ENCODE data around the gene CPN2. TPM values are rescaled to one million over a fixed set of nuclear protein-coding genes. Genes with fewer than 3 reads are reported as not detected.

Gene CPN2
- total RNA-seq, 4 donors from 2014 or later, result not detected

DNA sequence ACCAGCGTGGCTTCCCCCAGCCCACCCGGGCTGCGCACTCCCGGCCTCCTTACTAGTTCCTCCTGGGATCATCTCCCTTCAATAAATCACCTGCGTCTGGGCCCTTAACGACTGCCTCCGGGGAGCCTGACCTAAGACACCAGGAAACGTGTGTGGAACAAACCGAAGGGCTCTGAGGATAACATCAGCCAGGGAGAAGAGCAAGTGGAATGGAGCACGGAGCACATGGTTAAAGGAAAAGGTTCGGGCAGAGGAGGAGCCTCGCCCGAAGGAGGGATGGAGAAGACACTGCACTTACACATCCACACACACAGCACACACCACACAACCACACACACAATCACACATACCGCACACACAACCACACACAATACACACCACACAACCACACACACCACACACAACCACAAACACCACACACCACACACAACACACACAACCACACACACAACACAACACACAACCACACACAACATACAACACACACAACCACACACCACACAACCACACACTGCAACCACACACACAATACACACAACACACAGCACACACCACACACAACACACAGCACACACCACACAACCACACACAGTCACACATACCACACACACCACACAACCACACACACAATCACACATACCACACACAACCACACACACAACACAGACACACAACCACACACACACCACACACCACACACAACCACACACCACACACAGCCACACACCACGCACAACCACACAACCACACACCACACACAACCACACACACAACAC is 24.7 kb downstream of the CPN2 start:
- H3K4me1 ChIP-seq, result peaks cover 0 to 11% (median 0%) of the 10 kb centered on the region in 4 donors
- TF ChIP-seq, protein P1, sequence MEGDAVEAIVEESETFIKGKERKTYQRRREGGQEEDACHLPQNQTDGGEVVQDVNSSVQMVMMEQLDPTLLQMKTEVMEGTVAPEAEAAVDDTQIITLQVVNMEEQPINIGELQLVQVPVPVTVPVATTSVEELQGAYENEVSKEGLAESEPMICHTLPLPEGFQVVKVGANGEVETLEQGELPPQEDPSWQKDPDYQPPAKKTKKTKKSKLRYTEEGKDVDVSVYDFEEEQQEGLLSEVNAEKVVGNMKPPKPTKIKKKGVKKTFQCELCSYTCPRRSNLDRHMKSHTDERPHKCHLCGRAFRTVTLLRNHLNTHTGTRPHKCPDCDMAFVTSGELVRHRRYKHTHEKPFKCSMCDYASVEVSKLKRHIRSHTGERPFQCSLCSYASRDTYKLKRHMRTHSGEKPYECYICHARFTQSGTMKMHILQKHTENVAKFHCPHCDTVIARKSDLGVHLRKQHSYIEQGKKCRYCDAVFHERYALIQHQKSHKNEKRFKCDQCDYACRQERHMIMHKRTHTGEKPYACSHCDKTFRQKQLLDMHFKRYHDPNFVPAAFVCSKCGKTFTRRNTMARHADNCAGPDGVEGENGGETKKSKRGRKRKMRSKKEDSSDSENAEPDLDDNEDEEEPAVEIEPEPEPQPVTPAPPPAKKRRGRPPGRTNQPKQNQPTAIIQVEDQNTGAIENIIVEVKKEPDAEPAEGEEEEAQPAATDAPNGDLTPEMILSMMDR (IDR thresholded peaks at IDR 0.05), result no peak
- TF ChIP-seq POLR2A (IDR thresholded peaks at IDR 0.05), result no peak
- DNase-seq, result no peak
- H3K4me3 ChIP-seq, result no peak overlapping the region
- H3K27ac ChIP-seq, result no peak overlapping the region
- H3K36me3 ChIP-seq, result no peaks in the 10 kb centered on the region
- no peaks in the 10 kb centered on the region for H3K9me3 ChIP-seq
- H3K27me3 ChIP-seq, result no peaks in the 10 kb centered on the region

DNA sequence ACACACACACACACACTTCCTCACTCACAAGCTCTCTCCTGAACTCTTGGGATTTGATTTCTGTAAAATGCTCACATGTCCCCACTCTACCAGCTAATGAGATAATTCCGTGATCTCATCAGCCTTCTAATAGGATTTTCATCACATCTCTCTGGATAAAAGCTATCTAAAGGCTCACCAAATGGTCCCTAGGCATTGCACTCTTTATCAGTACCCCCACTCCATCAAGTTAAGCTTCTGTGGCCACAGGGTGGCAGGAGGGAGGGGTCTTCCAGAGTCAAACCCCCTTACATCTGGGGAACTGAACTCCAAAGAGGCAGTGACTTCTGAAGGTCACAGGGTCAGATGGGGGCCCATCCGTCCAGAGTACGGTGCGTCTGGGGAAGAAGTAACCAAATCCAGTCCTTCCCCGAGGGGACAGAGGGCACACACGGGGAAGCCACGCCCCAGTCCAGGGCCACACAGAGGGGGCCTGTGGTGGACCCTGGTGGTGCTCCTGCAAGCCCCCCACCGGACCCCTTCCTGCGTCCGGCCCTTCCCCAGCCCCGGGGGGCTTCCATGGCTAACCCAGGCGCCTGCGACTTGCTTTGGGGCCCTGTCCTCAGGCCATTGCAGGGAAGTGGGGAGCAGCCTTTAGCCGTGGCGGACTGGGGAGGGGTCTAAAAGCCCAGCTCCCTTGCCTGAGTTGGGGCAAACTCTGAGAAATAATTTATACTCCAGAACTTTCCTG is 25.5 kb downstream of the CPN2 start:
- Histone ChIP-seq H3K9me3 (no peaks in the 10 kb centered on the region), H3K27me3 (no peaks in the 10 kb centered on the region), H3K4me3 (no peak overlapping the region), H3K36me3 (no peaks in the 10 kb centered on the region), H3K27ac (no peak overlapping the region), H3K4me1 (peaks cover 0 to 11% (median 0%) of the 10 kb centered on the region in 4 donors)
- TF ChIP-seq, protein P1 (IDR thresholded peaks at IDR 0.05), result no peak
- no peak for TF ChIP-seq POLR2A (IDR thresholded peaks at IDR 0.05)
- DNase-seq, result no peak

DNA sequence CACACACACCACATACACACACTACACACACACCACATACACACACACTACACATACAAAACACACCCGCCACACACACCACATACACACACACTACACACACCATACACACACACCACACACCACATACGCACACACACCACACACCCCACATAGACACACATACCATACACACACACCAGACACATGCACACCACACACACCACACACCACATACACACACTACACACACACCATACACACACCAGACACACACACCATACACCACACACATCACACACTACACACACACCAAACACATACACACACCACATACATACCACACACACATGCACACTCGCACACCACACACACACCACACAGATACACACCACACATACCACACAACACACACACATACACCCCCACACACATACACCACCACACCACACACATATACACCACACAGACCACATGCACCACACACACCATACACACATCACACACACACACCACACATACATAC is 26.3 kb downstream of the CPN2 start:
- peaks cover 0 to 11% (median 0%) of the 10 kb centered on the region in 4 donors for H3K4me1 ChIP-seq
- TF ChIP-seq, protein P1 (IDR thresholded peaks at IDR 0.05), result no peak
- TF ChIP-seq POLR2A (IDR thresholded peaks at IDR 0.05), result no peak
- H3K27ac ChIP-seq, result no peak overlapping the region
- H3K9me3 ChIP-seq, result no peaks in the 10 kb centered on the region
- no peaks in the 10 kb centered on the region for H3K27me3 ChIP-seq
- H3K4me3 ChIP-seq, result no peak overlapping the region
- no peaks in the 10 kb centered on the region for H3K36me3 ChIP-seq
- DNase-seq, result no peak

DNA sequence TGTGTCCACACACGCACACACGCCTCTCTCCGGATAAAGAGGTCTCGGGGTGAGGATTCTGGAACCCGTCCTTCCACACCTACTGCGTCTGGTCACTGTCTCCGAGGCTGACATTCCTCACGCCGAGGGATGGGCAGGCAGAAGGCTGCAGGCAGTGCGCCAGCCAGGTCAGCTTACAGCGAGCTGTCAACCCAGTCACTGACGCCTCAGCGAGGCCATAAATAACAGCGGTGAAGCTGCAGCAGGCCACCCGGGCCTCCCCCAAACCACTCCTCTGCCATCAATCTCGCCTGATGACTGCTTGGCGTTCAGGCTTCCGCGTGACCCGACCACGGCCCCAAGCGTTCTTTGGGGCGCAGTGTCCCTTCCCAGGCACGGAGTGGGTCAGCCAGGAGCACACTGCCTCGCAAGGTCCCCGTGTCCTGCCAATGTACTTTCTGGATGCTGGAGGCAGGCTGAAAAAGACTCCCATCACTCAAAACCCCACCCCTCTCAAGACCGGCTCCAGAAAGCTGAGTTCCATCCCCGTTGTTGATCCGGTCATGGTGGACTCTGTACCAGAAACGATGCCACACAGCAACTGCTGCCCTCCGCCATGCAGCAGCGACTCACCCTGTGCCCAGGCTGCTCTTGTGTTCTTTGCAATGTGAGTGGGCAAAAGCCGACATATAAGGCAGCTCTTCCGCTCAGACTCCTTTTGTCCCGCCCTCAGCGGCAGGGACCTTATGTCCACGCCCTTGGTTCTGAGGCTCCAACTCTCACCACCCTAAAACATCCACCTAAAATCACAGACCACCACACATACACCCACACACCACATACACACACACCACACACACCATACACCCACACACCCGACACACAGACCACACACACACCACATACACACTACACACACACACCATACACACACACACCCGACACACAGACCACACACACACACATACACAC is 27.1 kb downstream of the CPN2 start:
- peak overlapping the region in 2 of 4 donors; percentile 5 to 48 for H3K27ac ChIP-seq
- TF ChIP-seq POLR2A (IDR thresholded peaks at IDR 0.05), result no peak
- TF ChIP-seq, protein P1 (IDR thresholded peaks at IDR 0.05), result no peak
- peak; percentile 24 to 70 (median 59) for DNase-seq

DNA sequence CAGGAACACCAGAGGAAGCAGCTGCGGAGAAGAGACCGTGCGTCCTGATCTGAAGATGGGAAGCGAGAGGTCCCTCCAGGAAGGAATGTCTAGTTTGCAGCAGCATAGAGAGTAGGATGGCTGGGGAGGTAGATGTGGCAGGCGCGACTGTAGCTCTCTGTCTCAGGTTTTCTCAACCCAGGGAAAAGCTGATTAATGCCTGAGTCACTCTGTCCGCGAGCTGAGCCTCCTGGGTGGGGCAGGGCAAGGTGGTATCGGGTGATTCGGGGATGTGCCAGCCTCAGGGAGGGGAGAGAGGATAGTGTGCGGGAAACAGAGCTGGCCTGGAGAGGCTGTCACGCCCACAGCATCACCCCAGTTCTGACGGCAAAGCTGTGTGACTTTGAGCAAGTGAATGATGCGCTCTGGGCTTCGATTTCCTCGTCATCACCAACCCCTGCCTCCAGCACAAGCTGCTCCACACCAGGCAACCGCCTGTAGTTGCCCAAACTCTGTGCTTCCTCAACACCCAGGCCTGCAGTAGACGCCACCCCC is 28.4 kb downstream of the CPN2 start:
- H3K36me3 ChIP-seq, result no peaks in the 10 kb centered on the region
- no peak for DNase-seq
- no peak overlapping the region for H3K4me3 ChIP-seq
- H3K9me3 ChIP-seq, result peaks cover 0 to 7% (median 0%) of the 10 kb centered on the region in 4 donors
- H3K27ac ChIP-seq, result no peak overlapping the region
- peaks cover 0 to 11% (median 0%) of the 10 kb centered on the region in 4 donors for H3K4me1 ChIP-seq
- TF ChIP-seq, protein P1 (IDR thresholded peaks at IDR 0.05), result no peak
- no peak for TF ChIP-seq POLR2A (IDR thresholded peaks at IDR 0.05)
- no peaks in the 10 kb centered on the region for H3K27me3 ChIP-seq

More for the DNA sequence above, 27.1 kb downstream of the CPN2 start:
- H3K4me3 ChIP-seq, result peak overlapping the region in 3 of 4 donors; percentile 29 to 43 (median 43)
- H3K36me3 ChIP-seq, result no peaks in the 10 kb centered on the region
- H3K4me1 ChIP-seq, result peaks cover 0 to 11% (median 0%) of the 10 kb centered on the region in 4 donors
- no peaks in the 10 kb centered on the region for H3K9me3 ChIP-seq
- no peaks in the 10 kb centered on the region for H3K27me3 ChIP-seq
